Retinal pigment epithelial cell (primary cell): ENCODE data around the gene TMEM204.
A peak's percentile ranks its signal among the peaks of the same experiment; 100 is the strongest.

Experiments used
- DNase-seq: peaks from one replicate; pipeline ENCODE4 v3.0.0-alpha.2; 2010; ENCODE audit warnings: low read depth
- H3K4me3 ChIP-seq: 2 replicates; pipeline ENCODE4 v1.5.1; 2011; ENCODE audit warnings: mild to moderate bottlenecking, low read length, control low read depth, moderate library complexity
- TF ChIP-seq, protein P1 (sequence below): conservative IDR thresholded peaks from 2 replicates; pipeline ENCODE4 v1.5.1; 2011; ENCODE audit warnings: low read depth, low read length, control low read depth, inconsistent platforms

TMEM204 gene

GRCh38 chr16:1561266-1561665, 27.8 kb downstream of the TMEM204 start:
- TF ChIP-seq, protein P1, sequence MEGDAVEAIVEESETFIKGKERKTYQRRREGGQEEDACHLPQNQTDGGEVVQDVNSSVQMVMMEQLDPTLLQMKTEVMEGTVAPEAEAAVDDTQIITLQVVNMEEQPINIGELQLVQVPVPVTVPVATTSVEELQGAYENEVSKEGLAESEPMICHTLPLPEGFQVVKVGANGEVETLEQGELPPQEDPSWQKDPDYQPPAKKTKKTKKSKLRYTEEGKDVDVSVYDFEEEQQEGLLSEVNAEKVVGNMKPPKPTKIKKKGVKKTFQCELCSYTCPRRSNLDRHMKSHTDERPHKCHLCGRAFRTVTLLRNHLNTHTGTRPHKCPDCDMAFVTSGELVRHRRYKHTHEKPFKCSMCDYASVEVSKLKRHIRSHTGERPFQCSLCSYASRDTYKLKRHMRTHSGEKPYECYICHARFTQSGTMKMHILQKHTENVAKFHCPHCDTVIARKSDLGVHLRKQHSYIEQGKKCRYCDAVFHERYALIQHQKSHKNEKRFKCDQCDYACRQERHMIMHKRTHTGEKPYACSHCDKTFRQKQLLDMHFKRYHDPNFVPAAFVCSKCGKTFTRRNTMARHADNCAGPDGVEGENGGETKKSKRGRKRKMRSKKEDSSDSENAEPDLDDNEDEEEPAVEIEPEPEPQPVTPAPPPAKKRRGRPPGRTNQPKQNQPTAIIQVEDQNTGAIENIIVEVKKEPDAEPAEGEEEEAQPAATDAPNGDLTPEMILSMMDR: no peak
- H3K4me3 ChIP-seq: no peak overlapping the region
- DNase-seq: no peak

- H3K4me3 ChIP-seq: no peak overlapping the region
- TF ChIP-seq, protein P1: no peak
Observed at GRCh38 chr16:1561836-1562235, 28.4 kb downstream of the TMEM204 start.

DNA sequence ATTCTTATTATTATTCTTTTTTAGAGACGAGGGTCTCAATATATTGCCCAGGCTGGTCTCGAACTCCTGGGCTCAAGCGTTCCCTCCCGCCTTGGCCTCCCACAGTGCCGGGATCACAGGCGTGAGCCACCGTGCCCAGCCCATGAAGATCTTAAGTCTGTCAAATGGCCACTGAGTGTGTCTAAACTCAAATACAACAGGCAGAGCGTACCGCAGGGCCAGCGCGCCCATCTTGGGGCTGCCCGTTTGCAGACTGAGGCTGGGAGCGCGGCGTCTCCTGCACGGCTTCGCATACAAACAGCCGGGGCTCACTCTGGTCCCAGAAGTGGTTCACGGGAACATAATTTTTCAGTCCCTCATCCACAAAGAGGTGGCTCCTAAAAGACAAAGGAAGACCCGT, 30.3 kb downstream of the TMEM204 start:
- H3K4me3 ChIP-seq: no peak overlapping the region
- no peak for DNase-seq
- TF ChIP-seq, protein P1: no peak

More at GRCh38 chr16:1561836-1562235, 28.4 kb downstream of the TMEM204 start:
- no peak for DNase-seq

- TF ChIP-seq, protein P1: peak; percentile 28
- H3K4me3 ChIP-seq: no peak overlapping the region
- no peak for DNase-seq
Observed at GRCh38 chr16:1564325-1564724, 30.9 kb downstream of the TMEM204 start.

- no peak for DNase-seq
- no peak overlapping the region for H3K4me3 ChIP-seq
- TF ChIP-seq, protein P1: no peak
Observed at GRCh38 chr16:1565083-1565805, 31.8 kb downstream of the TMEM204 start.

DNA sequence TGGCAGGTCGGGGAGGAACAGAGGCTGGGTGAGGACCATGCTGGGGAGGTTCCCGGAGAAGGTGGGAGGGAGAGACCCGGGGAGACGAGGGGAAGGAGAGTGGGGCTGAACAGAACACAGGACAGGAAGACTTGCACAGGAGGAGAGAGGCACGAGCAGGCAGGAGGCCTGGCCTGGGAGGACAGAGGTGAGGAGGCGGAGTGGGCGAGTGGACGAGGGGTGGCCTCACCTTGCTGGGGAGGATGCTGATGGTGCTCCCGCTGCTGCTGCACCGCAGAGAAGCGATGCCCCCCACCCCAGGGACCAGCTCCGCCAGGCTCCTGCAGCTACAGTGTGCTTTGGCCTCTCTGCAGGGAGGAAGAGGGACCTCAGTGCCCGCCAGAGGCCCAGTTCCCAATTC, 34.5 kb downstream of the TMEM204 start:
- DNase-seq: no peak
- no peak overlapping the region for H3K4me3 ChIP-seq
- TF ChIP-seq, protein P1: no peak

- no peak for DNase-seq
- no peak overlapping the region for H3K4me3 ChIP-seq
- TF ChIP-seq, protein P1: no peak
Observed at GRCh38 chr16:1571012-1571671, 37.7 kb downstream of the TMEM204 start.
